Spinal cord (tissue), 10 donors: ENCODE data around the gene GNRHR. TPM values are rescaled to one million over a fixed set of nuclear protein-coding genes. Genes with fewer than 3 reads are reported as not detected.
"Not testable (repeated sequence)": the region's sequence is repeated elsewhere in the genome, so short reads cannot be mapped to it uniquely, and the experiment has no call there.

Source experiments
- DNase-seq, 6 donors: peaks; one replicate each; pipeline versions ENCODE4 v3.0.0 to v3.0.0-alpha.2; 2013 to 2015; ENCODE audit warnings: low spot score in 6 of 6, low read depth in 4 of 6
- H3K27ac ChIP-seq: one replicate; pipeline ENCODE4 v1.5.1; 2013; ENCODE audit warnings: low read depth, low read length, control low read depth
- H3K27me3 ChIP-seq: one replicate; pipeline ENCODE4 v1.6.1; 2013; ENCODE audit warnings: low read length; ENCODE audit not compliant: control insufficient read depth, insufficient read depth
- H3K36me3 ChIP-seq: one replicate; pipeline ENCODE4 v1.6.1; 2013; ENCODE audit warnings: low read length; ENCODE audit not compliant: control insufficient read depth, insufficient read depth
- H3K4me1 ChIP-seq: one replicate; pipeline ENCODE4 v1.6.1; 2013; ENCODE audit warnings: low read length; ENCODE audit not compliant: control insufficient read depth, insufficient read depth
- H3K4me3 ChIP-seq: one replicate; pipeline ENCODE4 v1.5.1; 2013; ENCODE audit warnings: low read depth, low read length, control low read depth
- H3K9me3 ChIP-seq: one replicate; pipeline ENCODE4 v1.6.1; 2013; ENCODE audit warnings: low read length; ENCODE audit not compliant: control insufficient read depth, insufficient read depth
- WGBS: methylation state at CpG from one replicate; pipeline ENCODE4 v1.1.5; 2013; ENCODE audit warnings: missing lambda C conversion rate; ENCODE audit not compliant: insufficient coverage; 5-methylcytosine and 5-hydroxymethylcytosine counted together
- polyA plus RNA-seq, 2 donors: library from polyadenylated mRNA; unstranded; fragments of 120-200 nt; gene quantifications; one replicate each; pipeline ENCODE4 v1.2.1, GENCODE V29; 2013; ENCODE audit not compliant: insufficient read length in 2 of 2
- total RNA-seq, 2 donors: library from RNA; depleted of rRNA in 1 of 2; stranded (reverse); fragments of 120-200 nt in 1 of 2; fragments of >200 nt in 1 of 2; gene quantifications; one replicate each; pipeline versions ENCODE4 v1.2.3 to v1.2.4, GENCODE V29; 2013 to 2014
- donor health status: healthy.

GNRHR gene
- total and polyA plus RNA-seq, 4 donors = 0.10 to 1.2 (median 0.89) TPM; not detected in 1

GRCh38 chr4:67736262-67736661, 17.9 kb downstream of the GNRHR start:
- no CpG with 5 or more reads among the region's 1 CpG for WGBS
- no peak overlapping the region for H3K4me3 ChIP-seq
- H3K9me3 ChIP-seq = no peaks in the 10 kb centered on the region
- H3K36me3 ChIP-seq = no peaks in the 10 kb centered on the region
- no peaks in the 10 kb centered on the region for H3K27me3 ChIP-seq
- no peaks in the 10 kb centered on the region for H3K4me1 ChIP-seq
- no peak overlapping the region for H3K27ac ChIP-seq
- DNase-seq = no peak

GRCh38 chr4:67735325-67735724, 18.9 kb downstream of the GNRHR start:
- no peak for DNase-seq
- no peaks in the 10 kb centered on the region for H3K27me3 ChIP-seq
- no peaks in the 10 kb centered on the region for H3K9me3 ChIP-seq
- H3K27ac ChIP-seq = no peak overlapping the region
- no peak overlapping the region for H3K4me3 ChIP-seq
- no peaks in the 10 kb centered on the region for H3K4me1 ChIP-seq
- no peaks in the 10 kb centered on the region for H3K36me3 ChIP-seq

- H3K4me1 ChIP-seq, H3K9me3 ChIP-seq, H3K4me3 ChIP-seq, DNase-seq, H3K27ac ChIP-seq, H3K27me3 ChIP-seq, H3K36me3 ChIP-seq: not testable (repeated sequence)
- whole genome bisulfite sequencing = no CpG with 5 or more reads among the region's 3 CpGs
Measured at GRCh38 chr4:67730511-67730910, 23.7 kb downstream of the GNRHR start.

- 92% methylated on average over 1 of the region's 4 CpGs for WGBS
- no peaks in the 10 kb centered on the region for H3K4me1 ChIP-seq
- peaks cover 3% of the 10 kb centered on the region for H3K36me3 ChIP-seq
- no peak overlapping the region for H3K27ac ChIP-seq
- H3K4me3 ChIP-seq = no peak overlapping the region
- no peaks in the 10 kb centered on the region for H3K27me3 ChIP-seq
- DNase-seq = no peak
- H3K9me3 ChIP-seq = peaks cover 3% of the 10 kb centered on the region
Measured at GRCh38 chr4:67727124-67727850, 26.9 kb downstream of the GNRHR start.

GRCh38 chr4:67725981-67726380, 28.2 kb downstream of the GNRHR start:
- Histone ChIP-seq H3K27me3 (no peaks in the 10 kb centered on the region), H3K27ac (no peak overlapping the region), H3K4me3 (no peak overlapping the region), H3K9me3 (peaks cover 3% of the 10 kb centered on the region), H3K36me3 (peaks cover 5% of the 10 kb centered on the region), H3K4me1 (no peaks in the 10 kb centered on the region)
- DNase-seq = no peak
- 87% methylated on average over 3 of the region's 4 CpGs for WGBS

- no peak overlapping the region for H3K4me3 ChIP-seq
- no peaks in the 10 kb centered on the region for H3K4me1 ChIP-seq
- 100% methylated on average over 1 of the region's 1 CpG for WGBS
- peaks cover 10% of the 10 kb centered on the region for H3K36me3 ChIP-seq
- no peak for DNase-seq
- no peaks in the 10 kb centered on the region for H3K27me3 ChIP-seq
- no peak overlapping the region for H3K27ac ChIP-seq
- peaks cover 3% of the 10 kb centered on the region for H3K9me3 ChIP-seq
Measured at GRCh38 chr4:67725132-67725531, 29.1 kb downstream of the GNRHR start.

GRCh38 chr4:67723949-67724348, 30.2 kb downstream of the GNRHR start:
- H3K27ac ChIP-seq = no peak overlapping the region
- WGBS = 87% methylated on average over 5 of the region's 10 CpGs
- DNase-seq = no peak
- H3K4me3 ChIP-seq = no peak overlapping the region
- H3K36me3 ChIP-seq = peaks cover 10% of the 10 kb centered on the region
- H3K4me1 ChIP-seq = no peaks in the 10 kb centered on the region
- no peaks in the 10 kb centered on the region for H3K27me3 ChIP-seq
- peaks cover 3% of the 10 kb centered on the region for H3K9me3 ChIP-seq

GRCh38 chr4:67723341-67723740, 30.8 kb downstream of the GNRHR start:
- H3K36me3 ChIP-seq = peaks cover 10% of the 10 kb centered on the region
- H3K27ac ChIP-seq = no peak overlapping the region
- H3K9me3 ChIP-seq = peaks cover 3% of the 10 kb centered on the region
- H3K27me3 ChIP-seq = no peaks in the 10 kb centered on the region
- H3K4me1 ChIP-seq = no peaks in the 10 kb centered on the region
- no peak overlapping the region for H3K4me3 ChIP-seq
- DNase-seq = no peak
- WGBS = 55% methylated on average over 4 of the region's 5 CpGs

GRCh38 chr4:67721770-67722597, 32.2 kb downstream of the GNRHR start:
- H3K9me3 ChIP-seq = no peaks in the 10 kb centered on the region
- H3K36me3 ChIP-seq = peaks cover 10% of the 10 kb centered on the region
- no peak for DNase-seq
- no peaks in the 10 kb centered on the region for H3K4me1 ChIP-seq
- WGBS = 97% methylated on average over 5 of the region's 9 CpGs
- H3K4me3 ChIP-seq = no peak overlapping the region
- H3K27me3 ChIP-seq = no peaks in the 10 kb centered on the region
- no peak overlapping the region for H3K27ac ChIP-seq

- no peaks in the 10 kb centered on the region for H3K4me1 ChIP-seq
- no peak for DNase-seq
- no peak overlapping the region for H3K27ac ChIP-seq
- H3K36me3 ChIP-seq = peaks cover 15% of the 10 kb centered on the region
- no peak overlapping the region for H3K4me3 ChIP-seq
- H3K27me3 ChIP-seq = no peaks in the 10 kb centered on the region
- no peaks in the 10 kb centered on the region for H3K9me3 ChIP-seq
- WGBS = no CpG with 5 or more reads among the region's 3 CpGs
Measured at GRCh38 chr4:67721315-67721769, 32.8 kb downstream of the GNRHR start.
